ENCODE data around the gene LRRC71. TPM values are rescaled to one million over a fixed set of nuclear protein-coding genes. Genes with fewer than 3 reads are reported as not detected.
"Not testable (repeated sequence)": the region's sequence is repeated elsewhere in the genome, so short reads cannot be mapped to it uniquely, and the experiment has no call there.

LRRC71 gene
- total RNA-seq, 1 donor from 2014 or later = not detected

GRCh38 chr1:156922986-156923669 is 2.7 kb downstream of the LRRC71 start:
- DNase-seq (ENCODE audit: low read depth) = no peak
- TF ChIP-seq CTCF (conservative IDR thresholded peaks at IDR 0.05; ENCODE audit: low read depth, low read length) = no peak
- H3K4me3 ChIP-seq (ENCODE audit: low read depth, low read length) = no peak overlapping the region

GRCh38 chr1:156923670-156924477 is 3.4 kb downstream of the LRRC71 start:
- H3K4me3 ChIP-seq (ENCODE audit: low read depth, low read length) = no peak overlapping the region
- DNase-seq (ENCODE audit: low read depth) = no peak

GRCh38 chr1:156924478-156925153 is 4.2 kb downstream of the LRRC71 start:
- TF ChIP-seq CTCF (conservative IDR thresholded peaks at IDR 0.05; ENCODE audit: low read depth, low read length) = no peak
- DNase-seq (ENCODE audit: low read depth) = no peak

More at GRCh38 chr1:156923670-156924477, 3.4 kb downstream of the LRRC71 start:
- no peak for TF ChIP-seq CTCF (conservative IDR thresholded peaks at IDR 0.05; ENCODE audit: low read depth, low read length)

GRCh38 chr1:156925154-156926010 is 5.0 kb downstream of the LRRC71 start:
- TF ChIP-seq CTCF (conservative IDR thresholded peaks at IDR 0.05; ENCODE audit: low read depth, low read length) = no peak
- no peak overlapping the region for H3K4me3 ChIP-seq (ENCODE audit: low read depth, low read length)
- no peak for DNase-seq (ENCODE audit: low read depth)

More at GRCh38 chr1:156924478-156925153, 4.2 kb downstream of the LRRC71 start:
- H3K4me3 ChIP-seq (ENCODE audit: low read depth, low read length) = no peak overlapping the region

- no peak for TF ChIP-seq CTCF (conservative IDR thresholded peaks at IDR 0.05; ENCODE audit: low read depth, low read length)
These were observed 5.7 kb downstream of the LRRC71 start for GRCh38 chr1:156926175-156926574.

GRCh38 chr1:156926695-156927094 is 6.3 kb downstream of the LRRC71 start:
- not testable (repeated sequence) for H3K4me3 ChIP-seq (ENCODE audit: low read depth, low read length); DNase-seq (ENCODE audit: low read depth)

More at GRCh38 chr1:156926175-156926574, 5.7 kb downstream of the LRRC71 start:
- no peak for DNase-seq (ENCODE audit: low read depth)
- no peak overlapping the region for H3K4me3 ChIP-seq (ENCODE audit: low read depth, low read length)
